Testis (tissue), 3 donors: Measurements from ENCODE around the gene FRMD3. TPM values are rescaled to one million over a fixed set of nuclear protein-coding genes. Genes with fewer than 3 reads are reported as not detected.

Source experiments
- DNase-seq: peaks from one replicate; pipeline ENCODE4 v3.0.0-alpha.2; 2019
- H3K27ac ChIP-seq, 2 donors: fragments of 200-600 bp; sonication (generic); one replicate each; pipeline ENCODE4 v1.5.1; 2019
- H3K27me3 ChIP-seq: fragments of 200-600 bp; sonication (generic); one replicate; pipeline ENCODE4 v1.5.1; 2019
- H3K36me3 ChIP-seq: fragments of 200-600 bp; sonication (generic); one replicate; pipeline ENCODE4 v1.5.1; 2017; ENCODE audit warnings: low read depth; ENCODE audit errors: missing control alignments
- H3K4me1 ChIP-seq: fragments of 200-600 bp; sonication (generic); one replicate; pipeline ENCODE4 v1.5.1; 2019
- H3K4me3 ChIP-seq, 2 donors: fragments of 200-600 bp; sonication (generic); one replicate each; pipeline ENCODE4 v1.5.1; 2017 to 2019
- H3K9me3 ChIP-seq: fragments of 200-600 bp; sonication (generic); one replicate; pipeline ENCODE4 v1.5.1; 2017
- POLR2A ChIP-seq: fragments of 450-650 bp; IDR thresholded peaks from one replicate; pipeline ENCODE4 v1.6.1; 2017; ENCODE audit warnings: antibody characterized with exemption, mild to moderate bottlenecking, moderate library complexity
- WGBS, 2 donors: methylation state at CpG; one replicate each; pipeline ENCODE4 v1.1.5; 2018; 5-methylcytosine and 5-hydroxymethylcytosine counted together
- intact Hi-C: fragments of 100-400 bp; cut with DNase I; formaldehyde crosslinking; loops from one replicate; pipeline ENCODE4 v1.15.1; 2023; ENCODE audit warnings: low total_unique reads
- polyA plus RNA-seq: library from polyadenylated mRNA; stranded (reverse); fragments of 350-450 nt; fragmentation: Illumina TruSeq; extraction: RNeasy Lipid Tissue Mini Kit (QIAGEN cat#74804); gene quantifications from one replicate; pipeline ENCODE4 v1.2.3, GENCODE V29; 2014; ENCODE audit warnings: low read depth, low replicate concordance; ENCODE audit not compliant: insufficient read depth
- total RNA-seq, 2 donors: library from RNA; depleted of rRNA; stranded (reverse); fragments of >200 nt; gene quantifications; one replicate each; pipeline ENCODE4 v1.2.3, GENCODE V29; 2016
- TF ChIP-seq, protein P1 (sequence below), 3 experiments: fragments of 450-650 bp in 2 of 3; fragments of 200-600 bp in 1 of 3; sonication (generic) in 1 of 3; IDR thresholded peaks; one replicate each; pipeline ENCODE4 v1.5.1; 2016 to 2019; ENCODE audit warnings: antibody characterized with exemption in 3 of 3, mild to moderate bottlenecking in 2 of 3, moderate library complexity in 1 of 3

The FRMD3 gene
- total and polyA plus RNA-seq, 3 donors from 2014 or later: 5.5 to 16.2 (median 12.5) TPM

- TF ChIP-seq, protein P1, sequence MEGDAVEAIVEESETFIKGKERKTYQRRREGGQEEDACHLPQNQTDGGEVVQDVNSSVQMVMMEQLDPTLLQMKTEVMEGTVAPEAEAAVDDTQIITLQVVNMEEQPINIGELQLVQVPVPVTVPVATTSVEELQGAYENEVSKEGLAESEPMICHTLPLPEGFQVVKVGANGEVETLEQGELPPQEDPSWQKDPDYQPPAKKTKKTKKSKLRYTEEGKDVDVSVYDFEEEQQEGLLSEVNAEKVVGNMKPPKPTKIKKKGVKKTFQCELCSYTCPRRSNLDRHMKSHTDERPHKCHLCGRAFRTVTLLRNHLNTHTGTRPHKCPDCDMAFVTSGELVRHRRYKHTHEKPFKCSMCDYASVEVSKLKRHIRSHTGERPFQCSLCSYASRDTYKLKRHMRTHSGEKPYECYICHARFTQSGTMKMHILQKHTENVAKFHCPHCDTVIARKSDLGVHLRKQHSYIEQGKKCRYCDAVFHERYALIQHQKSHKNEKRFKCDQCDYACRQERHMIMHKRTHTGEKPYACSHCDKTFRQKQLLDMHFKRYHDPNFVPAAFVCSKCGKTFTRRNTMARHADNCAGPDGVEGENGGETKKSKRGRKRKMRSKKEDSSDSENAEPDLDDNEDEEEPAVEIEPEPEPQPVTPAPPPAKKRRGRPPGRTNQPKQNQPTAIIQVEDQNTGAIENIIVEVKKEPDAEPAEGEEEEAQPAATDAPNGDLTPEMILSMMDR (IDR thresholded peaks at IDR 0.05): no peak
- no peak for TF ChIP-seq POLR2A
- intact Hi-C loops: no loop called here
- Histone ChIP-seq H3K4me3 (no peak overlapping the region), H3K9me3 (no peaks in the 10 kb centered on the region), H3K27ac (no peak overlapping the region), H3K4me1 (peaks cover 39% of the 10 kb centered on the region), H3K36me3 (no peaks in the 10 kb centered on the region), H3K27me3 (no peaks in the 10 kb centered on the region)
- no peak for DNase-seq
- 78 to 88% methylated on average over 4 of the region's 4 CpGs for WGBS, 2 donors
These were observed 113.0 kb downstream of the FRMD3 start for GRCh38 chr9:83425240-83425639.

DNA sequence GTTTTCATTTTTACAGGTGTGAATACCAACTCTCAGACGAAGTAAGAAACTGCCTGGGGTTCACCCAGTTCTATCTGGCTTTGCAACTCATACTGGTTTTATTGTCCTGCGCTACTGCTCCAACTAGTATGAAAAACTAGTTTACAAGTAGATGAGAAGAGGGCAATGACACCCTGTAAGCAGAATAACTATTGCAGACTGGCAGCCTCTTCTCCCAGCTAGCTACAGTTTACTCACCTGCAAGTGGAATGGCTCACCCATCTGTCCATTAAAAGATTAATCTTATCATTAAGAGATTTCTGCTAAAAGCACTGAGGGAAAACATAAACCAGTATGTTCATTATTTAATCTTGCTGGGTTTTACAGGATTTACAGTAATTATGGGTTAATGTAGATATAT is 113.4 kb downstream of the FRMD3 start:
- TF ChIP-seq, protein P1 (IDR thresholded peaks at IDR 0.05): no peak
- TF ChIP-seq POLR2A: no peak
- H3K27ac ChIP-seq: no peak overlapping the region
- H3K4me3 ChIP-seq: no peak overlapping the region
- H3K4me1 ChIP-seq: peaks cover 42% of the 10 kb centered on the region
- H3K9me3 ChIP-seq: no peaks in the 10 kb centered on the region
- WGBS, 2 donors: 67 to 71% methylated on average over 2 of the region's 2 CpGs
- no peaks in the 10 kb centered on the region for H3K27me3 ChIP-seq
- no peaks in the 10 kb centered on the region for H3K36me3 ChIP-seq
- DNase-seq: no peak
- intact Hi-C loops: no loop called here

GRCh38 chr9:83423815-83424707 is 114.1 kb downstream of the FRMD3 start:
- H3K4me1 ChIP-seq: peaks cover 42% of the 10 kb centered on the region
- DNase-seq: peak; percentile 29
- H3K9me3 ChIP-seq: no peaks in the 10 kb centered on the region
- H3K27me3 ChIP-seq: no peaks in the 10 kb centered on the region
- H3K36me3 ChIP-seq: no peaks in the 10 kb centered on the region
- no peak overlapping the region for H3K4me3 ChIP-seq
- H3K27ac ChIP-seq: no peak overlapping the region
- TF ChIP-seq, protein P1 (IDR thresholded peaks at IDR 0.05): no peak
- no peak for TF ChIP-seq POLR2A
- 54% methylated on average over 13 to 14 of the region's 14 CpGs for WGBS, 2 donors
- intact Hi-C loops: no loop called here

- DNase-seq: no peak
These were observed 115.7 kb downstream of the FRMD3 start for GRCh38 chr9:83422527-83422926.

More at GRCh38 chr9:83422527-83422926, 115.7 kb downstream of the FRMD3 start:
- H3K27ac ChIP-seq: no peak overlapping the region
- no peaks in the 10 kb centered on the region for H3K27me3 ChIP-seq
- H3K4me1 ChIP-seq: peaks cover 42% of the 10 kb centered on the region
- 45 to 53% methylated on average over 3 of the region's 3 CpGs for WGBS, 2 donors
- intact Hi-C loops: no loop called here
- no peaks in the 10 kb centered on the region for H3K36me3 ChIP-seq
- no peaks in the 10 kb centered on the region for H3K9me3 ChIP-seq
- TF ChIP-seq POLR2A: no peak
- TF ChIP-seq, protein P1 (IDR thresholded peaks at IDR 0.05): no peak
- H3K4me3 ChIP-seq: no peak overlapping the region
